WTC11 (cell line): ENCODE measurements around the gene CPAMD8. TPM values are rescaled to one million over a fixed set of nuclear protein-coding genes. Genes with fewer than 3 reads are reported as not detected.

Experiments
- ATAC-seq: fragments of 200-7000 bp; cut with Tn5 transposase; 2 replicates; pipeline ENCODE4 v1.10.0; 2021; ENCODE audit warnings: mild to moderate bottlenecking, moderate library complexity
- CTCF ChIA-PET: fragments of 300-600 bp; sonication (Branson Sonifier 250); formaldehyde crosslinking; loops from one replicate; lab custom pipeline; 2021; ENCODE audit warnings: antibody characterized with exemption; lab: Charles Lee
- POLR2A ChIA-PET: fragments of 350-600 bp; sonication (Branson Sonifier 250); formaldehyde crosslinking; loops from one replicate; lab custom pipeline; 2021; ENCODE audit warnings: antibody characterized with exemption; lab: Charles Lee
- DNase-seq: peaks from one replicate; pipeline ENCODE4 v3.0.0; 2021; ENCODE audit warnings: low spot score
- H3K27ac Mint-ChIP-seq: 2 replicates; pipeline ENCODE4 v1.8.0; 2021; ENCODE audit warnings: mixed read lengths
- H3K27me3 Mint-ChIP-seq: 2 replicates; pipeline ENCODE4 v1.8.0; 2021; ENCODE audit warnings: low read depth, mild to moderate bottlenecking, moderate library complexity, mixed read lengths
- H3K36me3 Mint-ChIP-seq: 2 replicates; pipeline ENCODE4 v1.8.0; 2021; ENCODE audit warnings: mixed read lengths
- H3K4me1 Mint-ChIP-seq: 2 replicates; pipeline ENCODE4 v1.8.0; 2022; ENCODE audit warnings: mixed read lengths
- H3K4me3 Mint-ChIP-seq: 2 replicates; pipeline ENCODE4 v1.8.0; 2021; ENCODE audit warnings: mild to moderate bottlenecking, moderate library complexity, mixed read lengths
- H3K9me3 Mint-ChIP-seq: 2 replicates; pipeline ENCODE4 v1.8.0; 2021; ENCODE audit warnings: mixed read lengths
- ATF1 ChIP-seq: sonication (generic); formaldehyde crosslinking; IDR thresholded peaks from 2 replicates; pipeline ENCODE4 v1.8.1; 2023; ENCODE audit warnings: mild to moderate bottlenecking, moderate library complexity, missing genetic modification reagents
- CBFB ChIP-seq: sonication (generic); formaldehyde crosslinking; IDR thresholded peaks from 2 replicates; pipeline ENCODE4 v1.8.1; 2022; ENCODE audit warnings: mild to moderate bottlenecking, low read depth, missing genetic modification reagents
- GABPB1 ChIP-seq: sonication (generic); formaldehyde crosslinking; IDR thresholded peaks from 2 replicates; pipeline ENCODE4 v1.8.1; 2023; ENCODE audit warnings: mild to moderate bottlenecking, missing genetic modification reagents
- GRHL2 ChIP-seq: fragments of 250-450 bp; sonication (Bioruptor Pico); IDR thresholded peaks from 2 replicates; pipeline ENCODE4 v1.8.0; 2022; ENCODE audit warnings: mild to moderate bottlenecking, moderate library complexity; ENCODE audit not compliant: insufficient replicate concordance, severe bottlenecking
- JAZF1 ChIP-seq: fragments of 250-450 bp; sonication (Bioruptor Pico); IDR thresholded peaks from 2 replicates; pipeline ENCODE4 v1.9.0; 2021; ENCODE audit warnings: moderate library complexity, mild to moderate bottlenecking, inconsistent platforms
- JUN ChIP-seq: sonication (generic); formaldehyde crosslinking; IDR thresholded peaks from 2 replicates; pipeline ENCODE4 v1.8.0; 2023; ENCODE audit warnings: mild to moderate bottlenecking, missing genetic modification reagents
- MLX ChIP-seq: sonication (generic); formaldehyde crosslinking; IDR thresholded peaks from 2 replicates; pipeline ENCODE4 v1.8.1; 2023; ENCODE audit warnings: mild to moderate bottlenecking, missing genetic modification reagents, moderate library complexity
- NFATC4 ChIP-seq: fragments of 250-450 bp; sonication (Bioruptor Pico); IDR thresholded peaks from 2 replicates; pipeline ENCODE4 v1.9.0; 2021; ENCODE audit warnings: mild to moderate bottlenecking
- PRDM15 ChIP-seq: sonication (generic); formaldehyde crosslinking; IDR thresholded peaks from 2 replicates; pipeline ENCODE4 v1.8.0; 2022; ENCODE audit warnings: missing genetic modification reagents
- RORB ChIP-seq: fragments of 250-450 bp; sonication (Bioruptor Pico); IDR thresholded peaks from 2 replicates; pipeline ENCODE4 v1.9.0; 2021; ENCODE audit warnings: mild to moderate bottlenecking
- SMAD4 ChIP-seq: sonication (generic); formaldehyde crosslinking; IDR thresholded peaks from 2 replicates; pipeline ENCODE4 v1.8.0; 2022; ENCODE audit warnings: mild to moderate bottlenecking, missing genetic modification reagents
- SOX15 ChIP-seq: fragments of 250-450 bp; sonication (Bioruptor Pico); IDR thresholded peaks from 2 replicates; pipeline ENCODE4 v1.9.0; 2021; ENCODE audit warnings: mild to moderate bottlenecking
- SP1 ChIP-seq: sonication (generic); formaldehyde crosslinking; conservative IDR thresholded peaks from 2 replicates; pipeline ENCODE4 v1.8.1; 2022; ENCODE audit warnings: missing genetic modification reagents
- USF1 ChIP-seq: sonication (generic); formaldehyde crosslinking; IDR thresholded peaks from 2 replicates; pipeline ENCODE4 v1.8.0; 2022; ENCODE audit warnings: mild to moderate bottlenecking, missing genetic modification reagents
- ZNF263 ChIP-seq: sonication (generic); formaldehyde crosslinking; IDR thresholded peaks from 2 replicates; pipeline ENCODE4 v1.8.1; 2022; ENCODE audit warnings: low read depth, mild to moderate bottlenecking, moderate library complexity, missing genetic modification reagents
- ZNF317 ChIP-seq: sonication (generic); formaldehyde crosslinking; IDR thresholded peaks from 2 replicates; pipeline ENCODE4 v1.8.1; 2023; ENCODE audit warnings: low read depth, mild to moderate bottlenecking, moderate library complexity, missing genetic modification reagents, borderline replicate concordance
- ZNF423 ChIP-seq: fragments of 250-450 bp; sonication (Bioruptor Pico); IDR thresholded peaks from 2 replicates; pipeline ENCODE4 v2.1.2; 2022; ENCODE audit warnings: mild to moderate bottlenecking, moderate library complexity
- total RNA-seq: library from RNA; stranded (reverse); gene quantifications from 3 replicates; pipeline ENCODE4 v1.2.3, GENCODE V29; 2021

The CPAMD8 gene
- total RNA-seq, 1 experiment from 2014 or later = 6.9 TPM

GRCh38 chr19:16895467-16896145 lies 131.0 kb downstream of the CPAMD8 start:
- ATAC-seq (no peak), DNase-seq (peak; percentile 62)
- ChIA-PET CTCF (no interaction called here), POLR2A (interaction anchor here (0.6 kb wide), 1 partner anchor 25 kb away, joined by 4 read pairs; no protein-coding TSS in a partner anchor)
- Mint-ChIP-seq H3K27me3 (peaks cover 31% of the 10 kb centered on the region), H3K4me1 (peaks cover 4% of the 10 kb centered on the region; the same call in 1 of the 2 replicates), H3K27ac (no peak overlapping the region), H3K4me3 (peak overlapping the region; percentile 64), H3K36me3 (no peaks in the 10 kb centered on the region), H3K9me3 (no peaks in the 10 kb centered on the region)
- TF ChIP-seq MLX (no peak), PRDM15 (CRISPR knock-in tag) (no peak), ATF1 (CRISPR knock-in tag) (no peak), NFATC4 (no peak), ZNF317 (CRISPR knock-in tag) (no peak)

GRCh38 chr19:16894080-16894479 lies 132.5 kb downstream of the CPAMD8 start:
- no peak overlapping the region for H3K27ac Mint-ChIP-seq
- TF ChIP-seq RORB (CRISPR knock-in tag) = no peak
- no peak for TF ChIP-seq ZNF423
- no peak for TF ChIP-seq SMAD4
- TF ChIP-seq JAZF1 (CRISPR knock-in tag) = no peak
- no peak for TF ChIP-seq SP1
- no peak for TF ChIP-seq ZNF263 (CRISPR knock-in tag)
- no peak for TF ChIP-seq CBFB (CRISPR knock-in tag)
- TF ChIP-seq GRHL2 (CRISPR knock-in tag) = no peak
- no peak for TF ChIP-seq PRDM15 (CRISPR knock-in tag)
- TF ChIP-seq GABPB1 (CRISPR knock-in tag) = no peak
- TF ChIP-seq USF1 (CRISPR knock-in tag) = no peak
- TF ChIP-seq SOX15 (CRISPR knock-in tag) = no peak
- TF ChIP-seq JUN (CRISPR knock-in tag) = no peak
- no peak overlapping the region for H3K4me3 Mint-ChIP-seq
- ATAC-seq = no peak
- H3K4me1 Mint-ChIP-seq = peaks cover 4% of the 10 kb centered on the region; the same call in 1 of the 2 replicates
- DNase-seq = no peak
- POLR2A ChIA-PET = no interaction called here
- CTCF ChIA-PET = no interaction called here
- no peaks in the 10 kb centered on the region for H3K9me3 Mint-ChIP-seq
- H3K36me3 Mint-ChIP-seq = no peaks in the 10 kb centered on the region
- H3K27me3 Mint-ChIP-seq = peaks cover 21% of the 10 kb centered on the region
